HG03571 (cell line): Measurements from ENCODE around the gene TCF12.

ENCODE experiments used
- ATAC-seq: cut with Tn5 transposase; IDR thresholded peaks from one replicate; pipeline ENCODE4 v1.9.1; 2021; ENCODE audit not compliant: unreplicated experiment

TCF12 gene

GRCh38 chr15:57310876-57311275, 392.4 kb downstream of the TCF12 start:
- no peak for ATAC-seq

GRCh38 chr15:57312006-57312317, 393.5 kb downstream of the TCF12 start:
- ATAC-seq, result no peak

- ATAC-seq, result no peak
Measured at GRCh38 chr15:57312318-57313133, 394.1 kb downstream of the TCF12 start.

- no peak for ATAC-seq
Measured at GRCh38 chr15:57313134-57313483, 394.7 kb downstream of the TCF12 start.

- no peak for ATAC-seq
Measured at GRCh38 chr15:57314221-57314620, 395.8 kb downstream of the TCF12 start.

GRCh38 chr15:57316451-57316850, 398.0 kb downstream of the TCF12 start:
- ATAC-seq, result no peak

GRCh38 chr15:57319226-57319918, 400.9 kb downstream of the TCF12 start:
- ATAC-seq, result no peak

- ATAC-seq, result no peak
Measured at GRCh38 chr15:57319919-57320560, 401.6 kb downstream of the TCF12 start.

- ATAC-seq, result no peak
Measured at GRCh38 chr15:57320631-57321220, 402.3 kb downstream of the TCF12 start.

- no peak for ATAC-seq
Measured at GRCh38 chr15:57321485-57321884, 403.0 kb downstream of the TCF12 start.

- ATAC-seq, result no peak
Measured at GRCh38 chr15:57321973-57322601, 403.6 kb downstream of the TCF12 start.

- no peak for ATAC-seq
Measured at GRCh38 chr15:57322602-57323250, 404.3 kb downstream of the TCF12 start.

GRCh38 chr15:57323299-57323805, 404.9 kb downstream of the TCF12 start:
- no peak for ATAC-seq

GRCh38 chr15:57323806-57324589, 405.6 kb downstream of the TCF12 start:
- no peak for ATAC-seq

- ATAC-seq, result no peak
Measured at GRCh38 chr15:57324590-57324890, 406.1 kb downstream of the TCF12 start.

- no peak for ATAC-seq
Measured at GRCh38 chr15:57324944-57325679, 406.7 kb downstream of the TCF12 start.

- ATAC-seq, result no peak
Measured at GRCh38 chr15:57326196-57326595, 407.8 kb downstream of the TCF12 start.

- no peak for ATAC-seq
Measured at GRCh38 chr15:57327985-57328471, 409.6 kb downstream of the TCF12 start.

- no peak for ATAC-seq
Measured at GRCh38 chr15:57328479-57328878, 410.0 kb downstream of the TCF12 start.
